GM12878 (cell line): ENCODE results near the gene KAZN. TPM values are rescaled to one million over a fixed set of nuclear protein-coding genes. Genes with fewer than 3 reads are reported as not detected.
A peak's percentile ranks its signal among the peaks of the same experiment; 100 is the strongest.

Experiments used
- ATAC-seq: fragments of 200-7000 bp; cut with Tn5 transposase; 3 replicates; pipeline ENCODE4 v1.9.1; 2020; ENCODE audit warnings: mild to moderate bottlenecking, moderate library complexity
- BruUV-seq: library from RNA; stranded (reverse); fragments of 400-500 nt; replicated peaks from 2 replicates; lab custom pipeline; 2021; lab: Mats Ljungman, UMichigan
- CTCF ChIA-PET: fragments of 300-600 bp; sonication (Branson Sonifier 250); formaldehyde crosslinking; extraction: SDS; loops from one replicate; lab custom pipeline; 2021; ENCODE audit warnings: inconsistent platforms; lab: Yijun Ruan, JAX
- POLR2A ChIA-PET: fragments of 350-600 bp; formaldehyde crosslinking; extraction: SDS; loops from one replicate; lab custom pipeline; 2021; ENCODE audit warnings: inconsistent platforms; lab: Charles Lee
- RAD21 ChIA-PET: fragments of 300-600 bp; sonication (Branson Sonifier 250); formaldehyde crosslinking; loops from one replicate; lab custom pipeline; 2023; ENCODE audit warnings: antibody characterized with exemption; ENCODE audit not compliant: unreplicated experiment; lab: Charles Lee
- SMC1A ChIA-PET: fragments of 300-600 bp; sonication (Branson Sonifier 250); formaldehyde crosslinking; loops from one replicate; lab custom pipeline; 2023; ENCODE audit not compliant: unreplicated experiment, uncharacterized antibody; lab: Charles Lee
- DNase-seq: peaks from one replicate; pipeline ENCODE4 v3.0.0-alpha.2; 2011; ENCODE audit warnings: low read depth, low spot score
- FAIRE-seq: peaks from 3 replicates; lab custom pipeline; 2011; peaks lifted over from hg19 to GRCh38; lab: Jason Lieb, UNC
- H2AFZ ChIP-seq: 2 replicates; pipeline ENCODE4 v1.6.0; 2011; ENCODE audit warnings: low read depth, low read length, control low read depth; ENCODE audit not compliant: control insufficient read depth
- H3K27ac ChIP-seq: 2 replicates; pipeline ENCODE4 v1.5.1; 2011; ENCODE audit warnings: control low read depth; ENCODE audit not compliant: control insufficient read depth, insufficient read depth
- H3K27me3 ChIP-seq, 2 experiments: replicated peaks in 1 of 2; 2 replicates each; pipeline versions ENCODE4 v1.6.0 to v1.6.1; 2011; ENCODE audit warnings: low read length in 1 of 2; ENCODE audit not compliant: control insufficient read depth in 2 of 2, insufficient read depth in 2 of 2
- H3K36me3 ChIP-seq, 2 experiments: 2 replicates each; pipeline ENCODE4 v1.5.1; 2011; ENCODE audit warnings: low read length in 1 of 2; ENCODE audit not compliant: control insufficient read depth in 2 of 2, insufficient read depth in 2 of 2
- H3K4me1 ChIP-seq: 2 replicates; pipeline ENCODE4 v1.6.1; 2011; ENCODE audit warnings: mild to moderate bottlenecking, low read length, moderate library complexity, mixed read lengths; ENCODE audit not compliant: control insufficient read depth, insufficient read depth
- H3K4me2 ChIP-seq: 2 replicates; pipeline ENCODE4 v1.6.0; 2011; ENCODE audit warnings: control low read depth; ENCODE audit not compliant: control insufficient read depth, insufficient read depth
- H3K4me3 ChIP-seq: fragments of 200-600 bp; sonication (generic); 2 replicates; pipeline ENCODE4 v1.5.1; 2016
- H3K79me2 ChIP-seq: 2 replicates; pipeline ENCODE4 v1.6.0; 2011; ENCODE audit warnings: low read length; ENCODE audit not compliant: control insufficient read depth, insufficient read depth
- H3K9ac ChIP-seq: 2 replicates; pipeline ENCODE4 v1.8.0; 2011; ENCODE audit warnings: low read length, control low read depth, mixed read lengths; ENCODE audit not compliant: control insufficient read depth, insufficient read depth
- H3K9me3 ChIP-seq: replicated peaks from 3 replicates; pipeline ENCODE4 v1.5.1; 2011; ENCODE audit warnings: mild to moderate bottlenecking, low read length; ENCODE audit not compliant: control insufficient read depth, insufficient read depth
- H4K20me1 ChIP-seq: 2 replicates; pipeline ENCODE4 v1.6.0; 2011; ENCODE audit not compliant: control insufficient read depth, insufficient read depth
- CHD4 ChIP-seq: fragments of 200-600 bp; sonication (generic); IDR thresholded peaks from 2 replicates; pipeline ENCODE4 v1.6.1; 2016; ENCODE audit warnings: mild to moderate bottlenecking
- HCFC1 ChIP-seq: fragments of 150-350 bp; IDR thresholded peaks from 2 replicates; pipeline ENCODE4 v1.6.1; 2014; ENCODE audit warnings: low read length
- MYB ChIP-seq: fragments of 150-350 bp; IDR thresholded peaks from 2 replicates; pipeline ENCODE4 v1.6.1; 2014; ENCODE audit warnings: mild to moderate bottlenecking, low read depth, low read length, borderline replicate concordance
- NR2F1 ChIP-seq: fragments of 450-650 bp; conservative IDR thresholded peaks from 2 replicates; pipeline ENCODE4 v1.6.1; 2017; ENCODE audit warnings: mild to moderate bottlenecking
- ZNF207 ChIP-seq: fragments of 450-650 bp; IDR thresholded peaks from 2 replicates; pipeline ENCODE4 v1.6.1; 2014; ENCODE audit warnings: antibody characterized with exemption, mild to moderate bottlenecking, borderline replicate concordance
- WGBS: methylation state at CpG from one replicate; pipeline ENCODE4 v1.1.6; 2016; ENCODE audit warnings: low lambda C conversion rate; ENCODE audit not compliant: insufficient replicate concordance, insufficient coverage; ENCODE audit errors: missing lambda C conversion rate; 5-methylcytosine and 5-hydroxymethylcytosine counted together
- in situ Hi-C: fragments of 300-500 bp; cut with MboI; formaldehyde crosslinking; loops from 9 replicates; pipeline ENCODE4 v1.14.3; 2018; ENCODE audit warnings: mixed read lengths
- intact Hi-C: fragments of 100-400 bp; cut with micrococcal nuclease; formaldehyde crosslinking; loops from one replicate; pipeline ENCODE4 v1.14.2; 2022; ENCODE audit not compliant: unreplicated experiment
- polyA plus RNA-seq, 11 experiments: library from polyadenylated mRNA; depleted of rRNA in 4 of 11; unstranded in 6 of 11; stranded (reverse) in 5 of 11; fragments of >200 nt; fragmentation: Nextera tagmentation in 4 of 11; fragmentation: Illumina TruSeq in 1 of 11; extraction: Ambion mirVana in 4 of 11; extraction: Trizol in 1 of 11; gene quantifications; 1 replicate in 1 of 11; 2 replicates in 10 of 11; pipeline versions ENCODE4 v1.2.1 to v1.2.3, GENCODE V29; 2011 to 2016; ENCODE audit warnings: inconsistent platforms in 2 of 11, missing spikeins in 2 of 11, low read depth in 1 of 11
- total RNA-seq, 4 experiments: library from RNA; depleted of rRNA in 3 of 4; stranded (reverse); fragments of >200 nt in 3 of 4; fragmentation: Illumina TruSeq in 1 of 4; extraction: Trizol in 1 of 4; gene quantifications; 2 replicates each; pipeline versions ENCODE4 v1.2.1 to v1.2.3, GENCODE V29; 2013 to 2021
- TF ChIP-seq, protein P1 (sequence below): fragments of 450-650 bp; IDR thresholded peaks from 2 replicates; pipeline ENCODE4 v1.6.1; 2017; ENCODE audit warnings: mild to moderate bottlenecking
- TF ChIP-seq, protein P2 (sequence below): fragments of 450-650 bp; IDR thresholded peaks from 2 replicates; pipeline ENCODE4 v1.6.1; 2018; ENCODE audit warnings: borderline replicate concordance, mild to moderate bottlenecking; ENCODE audit not compliant: partially characterized antibody

The KAZN gene
- total and polyA plus RNA-seq, 10 of the 15 experiments (the other 5 are each of a cell fraction or from before 2014, with no cell fraction given) = 0.72 to 4.0 (median 1.2) TPM

DNA sequence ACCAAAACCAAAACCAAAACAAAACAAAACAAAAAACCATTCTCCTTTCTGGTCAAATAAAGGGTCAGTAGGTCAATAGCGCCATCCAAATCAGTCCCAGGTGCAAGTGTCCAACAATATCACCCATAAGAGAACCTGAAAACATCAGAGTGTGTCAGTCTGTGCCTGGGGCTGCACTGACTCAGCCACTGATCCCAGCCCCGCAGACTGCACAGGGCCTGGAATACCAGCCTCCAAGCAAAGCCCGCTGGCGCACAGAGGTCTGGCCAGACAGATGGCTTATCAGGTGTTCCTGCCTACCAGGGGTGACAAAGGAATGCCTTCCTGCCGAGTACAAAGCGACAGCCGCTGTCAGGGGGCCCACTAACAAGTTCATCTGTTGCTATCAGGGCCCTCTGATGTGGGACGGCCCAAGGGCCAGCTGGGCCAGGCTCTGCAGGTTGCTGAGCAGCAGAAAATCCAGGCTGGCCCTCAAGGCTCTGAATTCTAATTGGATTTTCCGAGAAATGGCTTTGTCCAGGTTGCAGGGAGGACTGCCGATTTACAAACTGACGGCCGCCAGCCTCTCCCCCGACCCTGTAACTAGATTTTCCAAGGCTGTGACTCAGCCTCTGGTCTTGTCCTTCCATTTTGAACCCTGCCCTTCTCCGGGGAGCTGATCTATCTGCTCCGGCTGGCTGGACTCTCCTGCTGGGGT lies 541.3 kb downstream of the KAZN start:
- RAD21 ChIA-PET = interaction anchor here (0.7 to 1.0 kb wide), 3 partner anchors 12 to 92 kb away, joined by 3 to 4 read pairs (median 3); no protein-coding TSS in a partner anchor
- Histone ChIP-seq H3K9ac (no peak overlapping the region), H3K79me2 (no peaks in the 10 kb centered on the region), H3K4me2 (no peak overlapping the region), H4K20me1 (no peaks in the 10 kb centered on the region), H3K27me3 (no peaks in the 10 kb centered on the region; a peak in 1 of 4 replicates), H3K4me3 (no peak overlapping the region), H3K4me1 (no peaks in the 10 kb centered on the region; the same call in 1 of the 2 replicates), H3K36me3 (no peaks in the 10 kb centered on the region), H3K9me3 (no peaks in the 10 kb centered on the region; the same call in 2 of the 3 replicates), H2AFZ (no peak overlapping the region), H3K27ac (no peak overlapping the region)
- SMC1A ChIA-PET = interaction anchor here (1.7 to 3.0 kb wide), 3 partner anchors 9 to 132 kb away, joined by 5 to 12 read pairs (median 5); no protein-coding TSS in a partner anchor
- WGBS = 41% methylated on average over 15 of the region's 15 CpGs
- intact Hi-C loops = no loop called here
- in situ Hi-C loops = no loop called here
- TF ChIP-seq, protein P1, sequence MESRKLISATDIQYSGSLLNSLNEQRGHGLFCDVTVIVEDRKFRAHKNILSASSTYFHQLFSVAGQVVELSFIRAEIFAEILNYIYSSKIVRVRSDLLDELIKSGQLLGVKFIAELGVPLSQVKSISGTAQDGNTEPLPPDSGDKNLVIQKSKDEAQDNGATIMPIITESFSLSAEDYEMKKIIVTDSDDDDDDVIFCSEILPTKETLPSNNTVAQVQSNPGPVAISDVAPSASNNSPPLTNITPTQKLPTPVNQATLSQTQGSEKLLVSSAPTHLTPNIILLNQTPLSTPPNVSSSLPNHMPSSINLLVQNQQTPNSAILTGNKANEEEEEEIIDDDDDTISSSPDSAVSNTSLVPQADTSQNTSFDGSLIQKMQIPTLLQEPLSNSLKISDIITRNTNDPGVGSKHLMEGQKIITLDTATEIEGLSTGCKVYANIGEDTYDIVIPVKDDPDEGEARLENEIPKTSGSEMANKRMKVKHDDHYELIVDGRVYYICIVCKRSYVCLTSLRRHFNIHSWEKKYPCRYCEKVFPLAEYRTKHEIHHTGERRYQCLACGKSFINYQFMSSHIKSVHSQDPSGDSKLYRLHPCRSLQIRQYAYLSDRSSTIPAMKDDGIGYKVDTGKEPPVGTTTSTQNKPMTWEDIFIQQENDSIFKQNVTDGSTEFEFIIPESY = peak; percentile 74; the same call in 1 of the 2 replicates
- TF ChIP-seq, protein P2, sequence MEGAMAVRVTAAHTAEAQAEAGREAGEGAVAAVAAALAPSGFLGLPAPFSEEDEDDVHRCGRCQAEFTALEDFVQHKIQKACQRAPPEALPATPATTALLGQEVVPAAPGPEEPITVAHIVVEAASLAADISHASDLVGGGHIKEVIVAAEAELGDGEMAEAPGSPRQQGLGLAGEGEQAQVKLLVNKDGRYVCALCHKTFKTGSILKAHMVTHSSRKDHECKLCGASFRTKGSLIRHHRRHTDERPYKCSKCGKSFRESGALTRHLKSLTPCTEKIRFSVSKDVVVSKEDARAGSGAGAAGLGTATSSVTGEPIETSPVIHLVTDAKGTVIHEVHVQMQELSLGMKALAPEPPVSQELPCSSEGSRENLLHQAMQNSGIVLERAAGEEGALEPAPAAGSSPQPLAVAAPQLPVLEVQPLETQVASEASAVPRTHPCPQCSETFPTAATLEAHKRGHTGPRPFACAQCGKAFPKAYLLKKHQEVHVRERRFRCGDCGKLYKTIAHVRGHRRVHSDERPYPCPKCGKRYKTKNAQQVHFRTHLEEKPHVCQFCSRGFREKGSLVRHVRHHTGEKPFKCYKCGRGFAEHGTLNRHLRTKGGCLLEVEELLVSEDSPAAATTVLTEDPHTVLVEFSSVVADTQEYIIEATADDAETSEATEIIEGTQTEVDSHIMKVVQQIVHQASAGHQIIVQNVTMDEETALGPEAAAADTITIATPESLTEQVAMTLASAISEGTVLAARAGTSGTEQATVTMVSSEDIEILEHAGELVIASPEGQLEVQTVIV = no peak
- TF ChIP-seq MYB = no peak
- peak; percentile 77 for TF ChIP-seq NR2F1
- TF ChIP-seq HCFC1 = no peak
- TF ChIP-seq CHD4 = no peak
- TF ChIP-seq ZNF207 = no peak
- no peak for DNase-seq
- ATAC-seq = peak; percentile 25; the same call in 1 of the 3 replicates
- CTCF ChIA-PET = interaction anchor here (2.0 kb wide), 1 partner anchor 133 kb away, joined by 6 read pairs; no protein-coding TSS in a partner anchor
- POLR2A ChIA-PET = no interaction called here
- no peak for FAIRE-seq
- BruUV-seq = no TSS peak
